NCI-H82 treated with DMSO at 0.1 percent for 48 hours (cell line): ENCODE data around the gene USP47.

Source experiments
- DNase-seq: peaks from one replicate; lab custom pipeline; 2025; ENCODE audit not compliant: unreplicated experiment; lab: John Stamatoyannopoulos, UW

Gene USP47

DNA sequence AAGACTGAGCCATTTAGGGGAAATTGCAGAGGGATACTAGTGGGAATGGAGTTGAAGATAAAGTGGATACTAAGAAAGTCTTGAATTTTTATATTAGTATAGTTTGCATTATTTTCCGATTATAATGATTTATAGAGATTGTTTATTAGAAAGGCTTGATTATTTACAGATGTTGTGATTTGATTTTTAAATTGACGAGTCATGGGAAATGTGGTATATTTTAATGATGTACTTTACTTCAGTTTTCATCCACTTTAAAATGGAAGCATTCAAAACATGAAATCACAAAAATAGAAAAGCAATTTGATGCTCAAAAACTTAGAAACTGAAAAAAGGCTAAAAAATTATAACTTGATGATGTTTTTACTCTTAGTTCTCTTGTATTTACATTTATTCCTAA lies 21.2 kb downstream of the USP47 start:
- no peak for DNase-seq

DNA sequence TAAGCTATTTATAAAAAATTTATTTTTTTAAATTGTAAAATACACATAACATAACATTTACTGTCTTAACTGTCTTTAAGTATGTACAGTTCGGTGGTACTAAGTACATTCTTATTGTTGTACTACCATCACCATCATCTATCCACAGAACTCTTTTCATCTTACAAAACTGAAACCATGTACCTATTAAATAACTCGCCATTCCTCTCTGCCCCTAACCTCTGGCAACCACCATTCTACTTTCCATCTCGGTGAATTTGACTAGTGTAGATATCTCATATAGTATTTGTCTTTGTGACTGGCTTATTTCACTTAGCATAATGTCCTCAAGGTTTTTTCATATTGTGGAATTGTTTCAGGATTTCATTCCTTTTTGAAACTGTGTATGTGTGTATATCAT lies 22.6 kb downstream of the USP47 start:
- no peak for DNase-seq

DNA sequence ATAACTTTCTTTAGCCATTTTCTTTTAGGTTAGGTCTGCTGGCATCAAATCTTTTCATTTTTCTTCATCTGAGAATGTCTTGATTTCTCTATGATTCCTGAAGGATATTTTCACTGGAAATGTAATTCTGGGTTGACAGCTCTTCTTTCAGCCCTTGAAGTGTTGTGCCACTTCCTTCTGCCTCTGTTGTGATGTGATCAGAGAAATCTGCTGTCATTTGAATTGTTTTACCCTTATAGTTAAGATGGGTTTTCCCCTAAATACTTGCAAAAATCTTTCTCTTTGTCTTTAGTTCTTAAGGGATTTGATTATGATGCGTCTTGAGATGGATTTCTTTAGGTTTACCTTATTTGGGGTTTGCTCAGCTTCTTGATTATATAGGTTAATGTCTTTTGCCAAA lies 23.0 kb downstream of the USP47 start:
- no peak for DNase-seq

DNA sequence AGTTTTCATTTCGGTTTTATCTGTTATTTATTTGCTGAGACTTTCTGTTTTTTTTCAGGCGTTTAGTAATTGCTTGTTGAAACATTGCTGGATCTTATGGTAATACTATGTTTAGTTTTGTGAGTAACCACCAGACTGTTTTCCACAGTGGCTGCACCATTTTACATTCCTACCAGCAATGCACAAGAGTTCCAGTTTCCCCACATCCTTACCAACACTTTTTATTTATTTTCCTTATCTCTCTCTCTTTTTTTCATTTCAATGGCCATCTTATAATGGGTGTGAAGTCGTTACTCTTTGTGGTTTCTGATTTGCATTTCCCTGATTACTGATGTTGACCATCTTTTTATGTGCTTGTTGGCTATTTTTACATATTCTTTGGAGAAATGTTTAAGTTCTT lies 23.7 kb downstream of the USP47 start:
- DNase-seq, result no peak

DNA sequence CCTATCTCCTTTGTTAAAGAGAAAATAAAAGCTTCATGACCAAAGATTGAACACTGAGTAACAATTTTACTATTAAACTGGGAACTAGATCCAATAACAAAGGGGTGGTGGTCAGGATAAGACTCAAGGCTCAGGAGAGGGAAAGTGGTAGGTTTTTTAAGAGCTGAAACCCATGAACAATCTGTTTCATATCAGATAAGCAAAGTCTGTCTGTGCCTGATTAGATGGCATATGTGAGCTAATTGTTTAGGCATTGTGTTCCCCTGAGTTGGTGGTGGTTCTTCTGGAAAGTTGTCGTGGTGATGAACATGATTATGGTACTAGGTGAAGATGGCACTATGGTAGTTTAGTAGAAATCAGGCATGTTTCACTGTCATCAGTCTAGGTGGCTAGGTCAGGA lies 24.4 kb downstream of the USP47 start:
- DNase-seq, result no peak

DNA sequence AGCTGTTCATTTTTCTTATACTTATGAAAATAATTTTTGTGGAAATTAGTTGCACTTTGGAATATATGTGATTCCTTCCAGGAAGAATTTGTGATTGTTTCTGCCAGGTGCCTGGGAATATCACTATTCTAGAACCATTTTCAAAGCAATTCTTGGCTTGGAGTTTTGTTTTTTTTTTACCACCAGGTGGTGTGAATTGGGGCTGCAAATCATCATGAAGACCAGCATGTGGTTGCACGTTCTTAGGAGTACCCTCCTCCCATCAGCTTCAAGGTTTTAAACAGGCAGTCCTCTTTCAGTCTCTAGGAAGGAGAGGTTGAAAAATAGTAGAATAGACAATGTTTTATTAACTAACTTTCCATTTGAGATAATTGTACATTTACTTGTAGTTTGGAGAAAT lies 25.9 kb downstream of the USP47 start:
- DNase-seq, result no peak

DNA sequence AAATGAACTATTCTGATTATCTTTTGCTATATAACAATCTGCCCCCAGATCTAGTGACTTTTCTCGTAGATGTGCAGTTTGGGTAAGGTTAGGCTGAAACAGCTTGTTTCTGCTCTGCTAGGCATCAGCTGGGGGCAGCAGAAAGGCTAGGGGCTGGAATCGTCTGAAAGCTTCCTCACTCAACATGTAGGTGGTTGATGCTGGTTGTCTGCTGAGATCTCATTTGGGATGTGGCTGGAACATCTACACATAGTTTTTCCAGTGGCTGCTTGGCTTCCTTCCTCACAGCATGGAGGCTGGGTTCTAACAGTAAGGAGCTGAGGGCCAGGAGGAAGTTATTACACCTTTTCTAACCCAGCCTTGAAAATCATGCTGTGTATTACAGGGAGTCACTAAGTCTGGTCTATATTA lies 30.2 kb downstream of the USP47 start:
- DNase-seq, result no peak

DNA sequence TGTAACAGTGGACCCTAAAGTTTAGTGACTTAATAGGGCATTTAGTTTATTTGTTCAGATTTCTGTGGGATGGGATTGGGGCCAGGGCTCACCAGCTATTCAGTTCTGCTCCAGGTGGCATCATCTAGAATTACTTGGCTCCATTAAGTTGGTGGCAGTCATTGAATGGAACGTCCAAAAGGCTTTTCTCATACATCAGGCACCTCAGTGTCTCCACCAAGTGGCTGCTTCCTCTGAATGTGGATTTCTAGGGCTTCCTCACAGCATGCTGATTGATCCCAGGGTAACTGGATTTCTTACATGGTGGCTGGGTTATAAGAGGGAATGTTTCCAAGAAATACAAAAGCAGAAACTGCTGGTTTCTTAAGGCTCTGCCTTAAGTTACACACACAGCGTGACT lies 34.7 kb downstream of the USP47 start:
- no peak for DNase-seq

DNA sequence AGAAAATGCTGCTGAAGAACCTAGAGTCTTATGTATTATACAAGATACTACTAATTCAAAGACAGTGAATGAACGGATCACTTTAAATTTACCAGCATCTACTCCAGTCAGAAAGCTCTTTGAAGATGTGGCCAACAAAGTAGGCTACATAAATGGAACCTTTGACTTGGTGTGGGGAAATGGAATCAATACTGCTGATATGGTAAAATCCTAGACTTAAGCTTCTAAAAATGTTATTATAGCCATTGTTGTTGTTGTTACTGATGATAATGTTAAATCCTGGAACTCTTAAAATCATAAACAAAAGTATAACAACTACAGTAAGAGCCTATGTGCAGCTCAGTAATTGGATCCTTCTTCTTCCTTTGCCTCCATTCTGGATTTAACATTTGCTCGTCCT lies 38.4 kb downstream of the USP47 start:
- DNase-seq, result no peak

DNA sequence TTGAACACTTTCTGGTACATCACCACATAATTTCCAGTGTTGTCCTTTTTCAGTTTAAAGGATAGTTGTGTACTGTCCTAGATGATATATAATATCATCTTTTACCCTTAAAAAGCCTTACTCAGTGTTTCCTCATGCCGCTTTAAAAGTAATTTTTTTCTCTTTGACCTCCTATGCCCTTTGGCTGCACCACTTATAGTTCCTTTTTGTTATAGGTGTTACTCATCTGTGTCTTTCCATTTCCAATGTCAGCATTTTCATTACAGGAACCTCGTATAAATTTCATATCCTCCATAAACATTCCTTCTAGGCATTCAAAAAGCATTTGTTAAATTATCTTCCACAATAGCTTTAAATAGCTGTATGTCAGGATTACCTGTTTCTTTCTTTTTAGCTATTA lies 40.8 kb downstream of the USP47 start:
- DNase-seq, result no peak

DNA sequence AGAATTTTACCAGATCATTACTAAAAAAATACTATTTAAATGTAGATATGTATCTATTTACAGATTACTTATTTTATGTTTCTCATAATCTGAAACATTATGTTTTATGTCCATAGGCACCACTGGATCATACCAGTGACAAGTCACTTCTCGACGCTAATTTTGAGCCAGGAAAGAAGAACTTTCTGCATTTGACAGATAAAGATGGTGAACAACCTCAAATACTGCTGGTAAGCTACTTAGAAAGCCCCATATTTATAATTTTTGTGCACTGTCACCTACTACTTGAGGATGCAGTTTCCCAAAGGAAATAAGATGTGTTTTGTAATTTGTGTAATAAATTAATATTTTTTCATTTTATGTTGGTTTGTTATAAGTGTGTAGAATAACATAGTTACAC lies 42.6 kb downstream of the USP47 start:
- DNase-seq, result no peak

DNA sequence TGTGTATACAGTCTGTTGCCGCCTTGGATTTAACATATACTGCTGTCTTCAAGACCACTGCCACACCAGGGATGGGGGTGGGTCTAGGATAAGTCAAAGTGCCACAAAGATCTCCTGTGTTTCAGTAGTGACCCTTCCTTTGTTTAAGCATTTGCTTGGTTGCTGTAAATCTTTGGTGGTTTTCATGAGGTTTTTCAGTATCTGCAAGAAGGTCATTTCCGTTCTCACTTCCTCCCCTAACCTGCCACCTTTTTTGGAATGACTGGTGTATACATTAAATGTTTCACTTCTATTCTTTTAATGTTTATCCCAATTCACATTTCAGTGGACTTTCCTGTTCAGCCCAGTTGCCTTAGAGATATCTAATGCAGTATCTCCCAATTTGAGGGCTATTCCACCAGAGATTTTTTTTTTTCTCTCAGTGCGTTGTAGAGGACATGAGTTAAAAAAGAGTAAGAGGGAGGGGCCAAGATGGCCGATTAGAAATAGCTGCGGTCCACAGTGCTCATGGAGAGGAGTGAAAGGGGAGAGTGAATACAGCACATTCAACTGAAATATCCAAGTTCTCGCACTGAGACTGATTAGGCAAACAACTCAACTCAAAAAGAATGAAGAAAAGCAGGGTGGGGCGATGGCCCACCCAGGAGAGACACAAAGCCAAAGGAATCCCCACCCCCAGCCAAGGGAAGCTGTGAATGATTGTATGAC lies 43.2 kb downstream of the USP47 start:
- no peak for DNase-seq

DNA sequence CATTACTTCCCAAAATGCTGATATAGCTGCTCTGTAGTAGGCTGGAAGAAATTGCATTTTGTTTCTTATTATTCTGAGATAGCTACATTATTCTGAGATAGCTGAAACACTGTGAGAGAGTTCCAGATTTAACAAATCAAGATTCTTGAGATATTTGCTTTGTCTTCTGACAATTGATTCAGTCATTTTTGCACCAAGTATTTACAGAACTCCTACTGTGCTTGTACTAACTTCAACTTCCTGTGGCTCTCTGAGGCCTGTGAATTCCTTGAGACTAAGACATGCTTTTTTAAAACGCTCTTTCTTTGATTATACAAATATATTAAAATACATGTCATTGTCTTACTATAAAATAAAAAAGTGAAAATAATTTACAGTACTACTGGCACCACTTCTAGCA lies 52.7 kb downstream of the USP47 start:
- no peak for DNase-seq

DNA sequence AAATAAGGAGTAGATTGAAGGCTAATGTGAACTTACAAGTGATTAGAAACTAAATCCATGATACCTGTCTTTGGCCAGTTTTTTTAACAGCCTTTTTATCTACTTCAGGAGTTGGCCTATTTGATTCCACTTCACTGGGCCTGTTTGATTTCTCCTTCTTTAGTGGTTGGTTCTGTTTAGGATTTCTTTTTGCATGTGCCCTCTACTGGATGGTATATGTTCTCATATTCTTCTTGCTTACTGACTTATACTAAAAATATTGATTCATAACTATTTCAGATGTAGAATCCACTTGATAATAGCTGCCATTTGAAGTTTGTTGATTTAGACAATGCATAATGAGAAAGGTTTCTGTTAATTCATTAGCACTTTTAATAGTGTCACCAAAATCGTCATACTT lies 53.9 kb downstream of the USP47 start:
- no peak for DNase-seq

DNA sequence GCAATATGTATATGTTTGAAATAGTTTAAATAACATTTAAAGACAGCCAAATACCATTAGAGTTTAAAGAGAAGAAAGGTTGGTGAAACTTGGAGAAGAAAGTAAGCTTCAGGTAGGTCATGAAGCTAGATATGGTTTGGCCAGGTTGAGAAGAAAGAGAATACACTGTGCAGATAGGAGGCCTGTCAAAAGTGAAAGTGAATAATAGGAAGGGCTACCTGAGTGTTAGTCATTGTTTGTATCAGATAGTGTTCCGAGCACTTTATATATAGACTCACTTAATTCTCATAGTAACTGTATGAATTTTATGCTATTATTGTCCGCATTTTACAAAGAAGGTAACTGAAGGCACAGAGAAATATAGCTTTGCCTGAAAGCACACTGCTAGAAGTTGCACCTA lies 56.9 kb downstream of the USP47 start:
- DNase-seq, result no peak

DNA sequence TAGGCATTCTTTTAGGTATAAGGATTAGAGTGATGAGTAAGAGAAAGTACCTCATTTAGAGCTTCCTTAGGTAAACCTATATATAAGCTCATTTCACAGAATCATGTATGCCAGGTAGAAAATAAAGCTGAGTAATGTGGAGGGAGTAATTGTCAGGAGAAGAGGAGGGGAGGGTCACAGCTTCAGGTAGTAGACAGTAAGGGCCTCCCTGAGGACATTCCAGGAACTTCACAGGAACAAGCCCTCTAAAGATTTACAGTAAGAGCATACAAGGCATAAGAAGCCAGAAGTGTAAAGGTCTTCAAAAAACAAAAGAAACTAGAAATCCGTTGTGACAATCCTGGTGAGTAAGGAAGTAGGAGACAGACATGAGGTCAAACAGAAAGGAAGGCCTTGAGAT lies 57.6 kb downstream of the USP47 start:
- DNase-seq, result no peak

DNA sequence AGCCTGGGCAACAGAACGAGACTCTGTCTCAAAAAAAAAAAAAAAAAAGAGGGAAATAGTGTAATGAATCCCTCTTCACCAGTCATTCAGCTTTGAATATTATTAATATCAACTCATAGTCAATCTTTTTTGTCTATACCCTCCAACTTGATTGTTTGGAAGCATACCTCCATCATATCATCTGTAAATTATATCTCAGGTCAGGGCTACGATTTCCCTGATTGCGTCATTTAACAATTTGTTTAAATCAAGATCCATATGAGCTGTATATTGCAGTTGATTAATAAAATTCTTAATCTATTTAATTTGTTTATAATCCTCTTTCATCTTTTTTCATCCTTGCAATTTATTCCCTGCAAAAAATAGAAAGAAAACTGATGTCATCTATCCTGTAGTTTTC lies 60.2 kb downstream of the USP47 start:
- DNase-seq, result no peak

DNA sequence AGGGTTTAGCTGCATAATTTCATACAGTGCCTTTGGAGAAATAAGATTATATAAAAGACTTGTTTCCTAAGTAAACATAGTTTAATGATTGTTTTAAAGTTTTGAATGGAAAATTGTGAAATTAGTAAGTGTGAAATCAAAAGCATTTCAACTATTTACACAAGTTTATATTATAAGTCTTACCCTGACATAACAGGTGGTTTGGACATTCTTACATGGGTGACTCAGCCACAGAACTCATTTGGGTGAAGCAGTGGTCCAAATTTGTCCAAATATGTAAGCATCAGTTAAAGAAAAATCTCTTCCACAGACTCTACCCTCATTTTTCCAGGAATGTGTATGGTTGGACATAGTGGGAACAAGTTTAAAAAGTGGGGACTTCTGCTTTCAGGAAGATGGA lies 68.0 kb downstream of the USP47 start:
- no peak for DNase-seq

DNA sequence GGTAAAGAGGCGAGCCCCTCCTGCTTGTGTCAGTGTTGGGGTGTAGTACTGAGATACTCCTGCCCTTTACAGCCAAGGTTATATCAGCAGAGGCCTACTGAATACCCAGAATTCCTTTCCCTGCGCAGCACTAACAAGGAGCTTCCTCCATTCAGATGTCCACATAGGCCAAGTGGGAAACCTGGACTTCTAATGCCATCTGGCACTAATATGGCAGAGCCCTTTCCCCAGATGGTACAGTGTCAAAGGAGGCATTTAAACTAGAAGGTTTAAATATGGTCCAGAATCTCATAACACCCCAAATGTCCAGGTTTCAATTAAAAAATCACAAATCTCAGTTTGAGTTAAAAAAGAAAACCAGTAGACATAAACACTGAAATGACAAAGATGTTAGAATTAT lies 68.8 kb downstream of the USP47 start:
- DNase-seq, result no peak

DNA sequence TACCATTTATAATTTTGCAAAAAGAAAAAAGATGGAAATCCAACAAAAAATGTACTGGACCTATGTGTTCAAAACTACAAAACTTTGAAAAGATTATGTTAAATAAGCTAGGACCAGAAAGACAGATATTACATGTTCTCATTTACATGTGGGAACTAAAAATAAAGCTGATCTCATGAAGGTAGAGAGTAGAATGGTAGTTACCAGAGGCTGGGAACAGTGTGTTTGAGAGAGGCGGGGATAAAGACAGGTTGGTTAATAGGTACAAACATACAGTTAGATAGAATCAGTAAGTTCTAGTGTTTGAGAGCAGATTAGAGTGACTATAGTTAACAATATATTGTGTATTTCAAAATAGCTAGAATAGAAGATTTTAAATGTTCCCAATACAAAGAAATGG lies 71.6 kb downstream of the USP47 start:
- DNase-seq, result no peak

DNA sequence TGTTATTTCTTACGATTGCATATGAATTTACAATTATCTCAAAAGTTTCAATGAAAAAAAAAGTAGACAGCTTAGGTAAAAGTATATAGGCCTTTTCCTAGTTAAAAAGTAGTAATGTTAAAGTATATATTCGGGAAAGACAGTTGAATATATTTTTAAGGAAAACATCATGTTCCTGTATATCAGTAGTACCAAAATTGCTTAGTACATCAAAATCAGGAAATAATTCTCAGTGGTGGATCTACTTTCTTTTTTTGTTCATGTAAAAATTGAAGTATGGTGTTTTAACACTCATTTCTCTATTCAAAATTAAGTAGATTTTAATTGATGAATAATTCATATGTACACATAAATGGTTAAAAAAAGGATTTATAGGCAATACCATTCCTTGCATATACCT lies 73.9 kb downstream of the USP47 start:
- DNase-seq, result no peak

DNA sequence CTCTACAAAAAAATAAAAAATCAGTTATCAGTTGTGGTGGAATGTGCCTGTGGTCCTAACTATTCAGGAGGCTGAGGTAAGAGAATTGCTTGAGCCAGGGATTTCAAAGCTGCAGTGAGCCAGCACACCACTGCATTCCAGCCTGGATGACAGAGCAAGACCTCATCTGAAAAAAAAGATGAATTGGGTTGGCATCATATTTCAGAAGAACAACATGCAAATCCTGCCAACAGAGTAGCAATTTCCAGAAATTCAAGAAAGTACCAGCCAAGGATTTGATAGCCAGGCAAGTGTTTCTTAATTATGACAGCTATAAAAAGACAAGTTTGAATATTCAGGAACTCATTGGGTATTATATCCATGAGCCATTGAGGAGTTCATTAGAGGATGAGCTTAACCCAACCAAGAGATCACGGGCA lies 75.2 kb downstream of the USP47 start:
- no peak for DNase-seq

DNA sequence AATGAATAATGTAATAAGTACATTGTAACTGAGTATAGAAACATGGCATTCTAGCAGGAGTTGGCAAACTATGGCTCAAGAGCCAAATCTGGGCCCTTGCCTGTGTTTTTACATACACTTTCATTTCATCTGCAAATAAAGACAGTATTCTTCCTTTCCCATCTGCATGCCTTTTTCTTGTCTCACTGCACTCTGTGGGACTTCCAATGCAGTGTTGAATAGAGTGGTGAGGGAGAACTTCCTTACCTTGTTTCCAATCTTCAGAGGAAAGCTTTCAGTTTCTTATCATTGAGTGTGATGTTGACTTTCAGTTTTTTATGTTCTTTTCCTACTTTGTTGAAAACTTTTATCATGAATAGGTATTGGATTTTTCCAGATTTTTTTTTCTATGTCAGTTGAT lies 82.1 kb downstream of the USP47 start:
- DNase-seq, result no peak

DNA sequence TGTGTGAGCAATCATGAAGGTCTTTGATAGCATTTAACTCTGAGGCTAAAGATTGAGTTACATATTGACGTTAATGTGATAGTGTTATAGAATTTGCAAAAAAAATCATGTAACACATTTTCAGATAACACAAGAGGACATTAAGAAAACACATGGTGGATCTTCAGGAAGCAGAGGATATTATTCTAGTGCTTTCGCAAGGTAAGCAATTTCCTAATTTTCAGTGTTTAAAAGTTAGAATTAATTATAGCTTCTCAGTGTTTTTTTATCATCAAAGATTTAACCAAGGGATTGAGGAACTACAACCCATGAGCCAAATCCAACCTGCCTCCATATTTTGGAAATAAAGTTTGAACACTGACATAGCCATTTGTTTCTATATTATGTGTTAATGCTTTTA lies 88.1 kb downstream of the USP47 start:
- no peak for DNase-seq
